ENCODE results near the gene MAP4K2.

Gene MAP4K2

DNA sequence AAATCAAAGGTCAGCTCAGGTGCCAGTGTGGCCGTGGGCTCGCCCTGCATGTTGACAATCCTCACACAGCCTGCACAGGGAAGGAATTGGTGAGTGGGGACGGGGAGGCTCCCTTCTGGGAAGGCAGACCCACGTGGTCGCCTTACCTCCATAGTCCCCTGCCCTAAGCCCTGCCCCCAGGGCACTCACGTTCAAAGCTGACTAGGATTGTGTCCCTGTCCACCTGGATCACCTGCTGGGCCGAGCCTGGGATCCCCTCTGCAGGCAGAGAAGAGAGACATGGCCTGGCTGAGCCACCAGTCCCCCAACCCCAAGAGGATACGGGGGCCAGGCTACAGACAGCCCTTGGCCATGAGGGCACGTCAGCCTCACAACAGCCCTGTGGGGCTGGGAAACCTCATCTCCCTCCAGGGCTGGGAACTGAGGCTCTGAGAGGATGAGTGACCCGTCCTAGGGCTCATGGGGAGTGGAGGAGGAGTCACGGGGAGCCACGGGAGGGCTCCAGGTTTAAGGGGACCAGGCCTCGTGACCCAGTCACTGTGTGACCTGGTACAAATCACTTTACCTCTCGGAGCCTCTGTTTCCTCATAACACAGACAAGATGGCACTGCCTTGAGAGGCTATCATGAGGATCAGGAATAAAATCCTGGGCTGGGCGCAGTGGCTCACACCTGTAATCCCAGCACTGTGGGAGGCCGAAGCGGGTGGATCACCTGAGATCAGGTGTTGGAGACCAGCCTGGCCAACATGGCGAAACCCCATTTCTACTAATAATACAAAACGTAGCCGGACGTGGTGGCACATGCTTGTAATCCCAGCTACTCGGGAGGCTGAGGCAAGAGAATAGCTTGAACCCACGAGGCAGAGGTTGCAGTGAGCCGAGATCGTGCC lies 12.6 kb downstream of the MAP4K2 start:
- DNase-seq, result no peak

- DNase-seq, result no peak
Observed at GRCh38 chr11:64789331-64790204, 13.4 kb downstream of the MAP4K2 start.

DNA sequence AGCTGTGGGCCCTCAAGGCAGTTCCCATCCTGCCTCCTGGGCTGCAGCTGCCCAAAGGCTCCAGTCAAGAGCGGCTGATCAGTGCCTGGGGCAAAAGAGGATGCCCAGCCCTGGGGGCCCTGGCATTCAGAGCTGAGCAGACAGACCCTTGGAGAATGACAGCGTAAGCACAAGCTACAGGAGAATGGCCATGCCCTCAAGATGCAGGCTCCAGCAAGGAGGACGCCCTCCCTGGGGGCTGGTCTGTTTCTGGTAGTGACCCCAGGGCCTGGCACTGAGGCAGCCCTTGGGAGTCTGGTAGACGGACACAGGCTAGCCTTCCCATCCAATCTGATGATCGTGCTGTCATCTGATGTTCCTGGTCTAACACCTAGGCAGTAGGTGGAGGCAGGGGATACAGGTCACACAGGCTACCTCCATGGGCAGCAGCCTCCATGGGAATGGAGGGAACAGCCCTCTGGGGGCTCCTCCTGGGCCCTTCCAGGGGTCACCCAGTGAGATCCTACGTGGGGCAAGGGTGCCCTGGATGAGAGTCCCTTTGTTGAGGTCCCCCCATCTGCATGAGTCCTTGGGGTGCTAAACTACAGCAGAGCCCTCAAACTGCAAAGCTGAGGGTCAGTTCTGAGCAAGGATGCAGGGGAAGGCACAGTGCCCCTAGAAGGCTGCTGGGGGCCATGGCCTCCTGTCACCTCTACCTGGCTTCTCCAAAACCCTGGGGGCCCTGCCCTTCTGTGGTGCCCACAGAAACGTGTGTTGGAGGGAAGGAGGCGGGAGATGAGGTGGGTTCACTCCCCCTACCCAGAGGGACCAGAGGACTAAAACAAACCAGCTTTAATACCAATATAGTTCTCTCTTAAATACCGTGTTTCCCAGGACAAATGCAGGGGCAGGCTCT lies 14.4 kb downstream of the MAP4K2 start:
- no peak for DNase-seq

- peak; percentile 28 for DNase-seq
Observed at GRCh38 chr11:64787526-64788320, 15.3 kb downstream of the MAP4K2 start.

GRCh38 chr11:64786308-64786707 lies 16.7 kb downstream of the MAP4K2 start:
- DNase-seq, result no peak

- no peak for DNase-seq
Observed at GRCh38 chr11:64784813-64785581, 18.0 kb downstream of the MAP4K2 start.

DNA sequence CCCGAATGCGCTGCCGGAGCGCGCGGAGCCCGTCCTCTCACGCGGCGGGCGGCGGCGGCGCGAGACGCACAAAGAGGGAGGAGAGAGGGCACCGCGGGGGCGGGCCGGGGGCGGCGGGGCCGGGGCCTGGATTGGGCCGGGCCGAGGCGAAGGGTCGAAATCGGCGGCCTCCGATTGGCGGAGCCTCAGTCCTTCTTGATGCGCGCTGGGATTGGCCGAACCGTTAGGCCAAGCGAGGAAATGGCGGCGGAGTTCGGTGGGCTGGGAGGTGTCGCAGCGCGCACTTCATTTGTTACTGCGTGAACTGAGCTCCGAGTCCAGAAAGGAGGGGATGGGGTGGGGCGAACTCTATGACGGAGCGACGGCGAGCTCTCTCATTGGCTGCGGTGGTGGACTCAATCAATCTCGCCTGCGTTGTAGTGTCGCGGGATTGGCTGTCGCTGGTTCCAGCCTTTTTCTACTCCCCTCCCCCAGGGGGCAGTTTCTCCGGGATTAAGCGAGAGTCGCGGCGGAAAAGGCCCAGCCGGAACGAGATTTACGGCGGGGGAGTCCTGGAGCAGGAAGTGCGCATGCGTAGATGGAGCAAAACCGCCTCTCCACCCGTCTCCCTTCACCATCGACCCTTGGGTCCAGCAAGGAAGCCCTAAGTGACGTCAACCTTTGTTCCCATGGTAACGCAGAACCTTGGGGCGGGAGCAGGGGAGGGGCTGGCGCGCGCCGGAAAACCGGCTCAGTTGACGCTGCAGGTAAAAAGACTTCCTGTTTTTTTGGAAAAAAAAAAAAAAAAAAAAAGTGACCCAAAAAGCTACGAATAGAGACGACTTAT lies 24.3 kb downstream of the MAP4K2 start, which contains the start of gene SF1:
SF1 (minus strand) TSS at position 70 of the 826 bp plus-strand sequence. CDS start 150 bp downstream, outside the sequence.
- peak; percentile 100 for DNase-seq

DNA sequence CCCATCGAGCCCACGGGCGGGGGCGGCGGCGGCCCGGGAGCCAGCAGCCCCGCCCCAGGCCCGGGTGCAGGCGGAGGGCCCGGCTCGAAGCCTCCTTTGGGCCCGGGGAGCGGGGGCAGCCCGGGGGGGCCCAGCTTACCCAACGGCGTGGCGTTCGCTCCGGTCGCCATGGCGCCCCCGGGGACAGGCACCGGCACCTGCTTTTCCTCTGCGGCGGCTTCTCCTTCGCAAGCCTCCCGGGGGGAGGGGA lies 24.9 kb downstream of the MAP4K2 start:
- no peak for DNase-seq

GRCh38 chr11:64777449-64778222 lies 25.4 kb downstream of the MAP4K2 start:
- peak; percentile 70 for DNase-seq

- DNase-seq, result no peak
Observed at GRCh38 chr11:64776875-64777274, 26.1 kb downstream of the MAP4K2 start.

DNA sequence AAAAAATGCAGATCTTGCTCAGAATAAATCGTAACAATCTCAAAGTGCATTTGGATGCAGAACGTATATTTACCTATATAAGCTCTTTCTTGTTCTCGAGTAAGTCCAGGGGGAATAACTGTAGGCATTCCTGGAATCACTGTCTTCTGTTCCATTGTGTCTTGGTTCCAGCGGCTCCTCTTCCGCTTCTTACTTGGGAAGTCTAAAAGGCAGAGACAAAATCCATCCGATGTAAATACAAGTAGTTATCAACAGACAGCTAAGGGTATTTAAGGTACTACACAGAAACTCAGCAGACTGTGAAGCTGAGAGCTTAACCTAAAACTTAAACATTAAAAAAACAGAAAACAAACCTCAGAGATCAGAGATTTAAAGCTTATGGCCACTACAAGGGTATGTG lies 26.6 kb downstream of the MAP4K2 start:
- DNase-seq, result no peak

GRCh38 chr11:64774144-64774543 lies 28.9 kb downstream of the MAP4K2 start:
- no peak for DNase-seq

DNA sequence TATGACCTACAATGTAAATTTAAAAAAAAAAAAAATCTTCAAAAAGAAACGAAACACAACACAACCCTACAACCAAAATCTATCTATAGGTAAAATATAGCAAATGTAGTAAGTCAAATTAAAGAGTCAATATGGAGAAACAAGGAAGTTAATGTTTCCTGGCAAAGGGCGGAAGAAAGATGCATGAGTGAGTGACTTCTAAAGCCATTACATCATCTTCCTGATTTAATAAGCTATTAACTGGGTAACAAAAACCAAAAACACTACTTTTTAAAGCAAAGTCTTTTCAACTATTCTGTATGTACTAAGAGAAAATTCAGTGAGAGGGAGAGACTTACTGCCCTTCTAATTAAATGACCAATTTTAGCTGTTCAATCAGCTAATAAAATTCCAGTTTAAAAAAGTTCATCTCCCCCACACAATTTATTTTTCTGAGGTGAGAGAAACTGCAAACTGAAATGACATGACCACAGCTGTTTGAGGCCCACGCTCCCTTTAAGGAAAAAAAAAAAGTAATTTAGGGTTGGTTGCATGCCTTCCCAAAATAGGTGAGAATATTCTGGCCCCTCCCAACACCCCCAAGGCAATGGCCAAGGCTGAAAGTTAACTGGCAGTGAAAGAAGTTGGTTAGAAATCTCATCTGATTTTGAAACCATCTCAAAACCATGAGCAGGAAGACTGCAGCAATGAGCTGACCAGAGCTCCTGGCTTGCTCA lies 30.6 kb downstream of the MAP4K2 start:
- DNase-seq, result peak; percentile 43

GRCh38 chr11:64771861-64772260 lies 31.2 kb downstream of the MAP4K2 start:
- peak; percentile 86 for DNase-seq

DNA sequence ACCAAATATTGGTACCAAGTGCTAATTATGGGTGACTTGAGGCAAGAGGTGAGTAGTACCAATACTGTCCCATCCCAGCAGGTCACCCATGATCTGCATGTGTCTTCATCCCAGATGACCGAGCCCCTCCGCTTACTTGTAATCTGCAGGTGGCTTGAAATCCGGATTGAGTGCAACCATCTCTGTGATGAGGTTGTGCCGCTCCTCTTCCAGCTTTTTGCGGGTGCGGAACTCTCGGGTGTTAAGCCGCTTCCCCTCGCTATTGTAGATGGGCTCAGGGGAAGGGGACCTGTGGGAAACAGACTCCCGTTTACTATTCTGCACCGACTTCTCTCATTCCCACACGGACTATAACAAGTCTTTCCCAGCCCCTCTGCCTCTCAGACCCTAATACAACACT lies 32.9 kb downstream of the MAP4K2 start:
- DNase-seq, result no peak

- DNase-seq, result no peak
Observed at GRCh38 chr11:64769283-64769682, 33.7 kb downstream of the MAP4K2 start.

DNA sequence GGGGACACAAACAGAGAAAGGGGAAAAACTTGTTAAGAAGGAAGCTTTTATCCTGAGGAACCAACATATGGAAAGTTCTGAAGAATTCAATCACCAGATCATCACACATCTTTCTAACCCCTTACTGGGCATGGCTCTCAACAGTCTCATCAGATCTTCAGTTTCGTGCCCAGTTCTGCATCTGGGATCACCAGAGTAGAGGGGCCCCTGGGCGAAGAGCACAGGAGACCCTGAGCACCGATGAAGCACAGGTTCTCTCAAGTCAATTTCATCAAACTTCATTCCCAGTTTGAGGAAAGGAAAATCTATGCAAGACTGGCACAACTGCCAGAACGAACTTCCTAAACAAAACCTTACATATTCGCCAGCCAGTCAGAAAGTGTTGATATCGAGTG lies 34.7 kb downstream of the MAP4K2 start:
- no peak for DNase-seq

DNA sequence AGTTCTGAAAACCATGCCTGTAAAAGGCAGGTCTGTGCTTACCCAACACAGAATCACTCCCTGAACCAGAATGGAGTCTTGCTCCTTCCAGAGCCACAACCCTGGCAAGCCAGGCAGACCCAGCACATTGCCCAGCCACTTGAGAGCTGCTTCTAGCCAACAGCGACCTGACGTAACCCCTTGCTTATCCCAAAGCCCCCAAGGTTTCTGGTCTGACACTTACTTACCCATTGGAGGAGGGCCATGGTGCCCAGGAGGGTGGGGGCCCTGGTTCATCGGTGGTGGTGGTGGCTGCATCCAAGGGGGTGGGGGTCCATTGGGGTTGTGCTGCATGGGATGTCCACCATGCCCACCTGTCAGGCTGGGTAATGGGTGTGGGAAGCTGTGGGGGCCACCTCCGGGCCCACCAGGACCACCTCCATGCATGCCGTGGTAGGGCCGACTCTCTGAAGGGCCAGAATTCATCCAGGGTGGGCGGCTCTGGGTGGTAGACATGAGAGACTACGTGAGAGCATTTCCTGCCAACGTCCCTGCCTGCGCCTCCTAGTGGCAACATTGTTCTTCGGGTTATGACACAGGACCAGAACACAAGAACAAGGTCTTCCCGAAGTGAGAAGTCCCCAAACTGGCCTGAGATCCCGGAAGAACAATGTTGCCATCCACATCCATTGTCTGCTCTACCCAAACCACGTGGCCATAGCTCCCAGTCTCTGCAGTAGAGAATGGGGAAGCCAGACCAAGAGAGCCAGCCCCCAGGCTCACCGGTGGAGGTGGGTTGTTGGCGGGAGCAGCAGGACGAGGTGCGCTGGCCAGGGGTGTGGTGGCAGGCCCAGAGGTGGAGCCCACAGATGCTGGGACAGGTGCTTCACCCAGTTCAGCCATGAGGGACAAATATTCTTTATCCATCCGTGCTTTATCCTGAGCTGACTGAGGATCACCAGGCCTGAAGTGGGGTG lies 35.4 kb downstream of the MAP4K2 start:
- peak; percentile 57 for DNase-seq
